ENCODE results near the gene LGALS13.

DNA sequence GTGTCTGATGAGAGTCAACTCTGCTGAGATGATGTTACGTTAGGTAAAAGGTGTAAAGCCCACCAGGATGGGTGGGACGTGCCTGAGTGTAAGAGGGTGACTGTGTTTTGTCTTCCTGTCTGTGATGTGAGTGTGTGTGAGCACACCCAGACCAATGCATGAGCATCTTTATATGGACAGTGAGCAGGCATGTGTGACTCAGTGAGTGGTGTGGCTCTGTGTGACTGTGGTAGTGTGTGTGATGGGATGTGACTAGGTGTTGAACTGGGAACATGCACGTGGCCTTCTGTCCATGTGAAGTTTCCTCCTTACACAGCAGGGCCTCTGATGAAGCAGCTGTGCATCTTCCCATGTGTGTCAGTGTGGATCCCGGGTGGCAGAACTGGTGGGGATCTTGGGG is 35.6 kb downstream of the LGALS13 start:
- TF ChIP-seq CTCF (IDR thresholded peaks at IDR 0.05): no peak
- TF ChIP-seq EP300 (IDR thresholded peaks at IDR 0.05; ENCODE audit: low read depth): no peak
- TF ChIP-seq POLR2A (IDR thresholded peaks at IDR 0.05): no peak
